GM20000 (cell line): Measurements from ENCODE around the gene EREG.

Experiments
- DNase-seq: peaks from one replicate; pipeline ENCODE4 v3.0.0; 2012; ENCODE audit warnings: low spot score
- TF ChIP-seq, protein P1 (sequence below): IDR thresholded peaks from 2 replicates; pipeline ENCODE4 v1.5.1; 2012; ENCODE audit warnings: mild to moderate bottlenecking, control low read depth; ENCODE audit errors: extremely low read depth, missing control alignments

Gene EREG

DNA sequence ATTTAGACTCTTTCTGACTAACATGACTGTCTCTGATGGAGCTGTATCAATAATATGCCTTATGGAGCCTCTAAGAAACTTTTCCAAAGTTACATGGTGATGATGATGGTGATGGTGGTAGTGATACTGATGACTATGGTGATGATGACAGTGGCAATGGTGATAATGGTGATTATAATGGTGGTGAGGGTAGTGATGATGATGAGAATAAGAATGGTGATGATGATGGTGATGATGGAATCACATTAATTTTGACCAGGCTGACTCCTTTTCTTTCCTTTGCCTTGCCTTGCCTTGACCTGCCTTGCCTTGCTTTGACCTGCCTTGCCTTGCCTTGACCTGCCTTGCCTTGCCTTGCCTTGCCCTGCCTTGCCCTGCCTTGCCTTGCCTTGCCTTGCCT is 48.3 kb downstream of the EREG start:
- TF ChIP-seq, protein P1, sequence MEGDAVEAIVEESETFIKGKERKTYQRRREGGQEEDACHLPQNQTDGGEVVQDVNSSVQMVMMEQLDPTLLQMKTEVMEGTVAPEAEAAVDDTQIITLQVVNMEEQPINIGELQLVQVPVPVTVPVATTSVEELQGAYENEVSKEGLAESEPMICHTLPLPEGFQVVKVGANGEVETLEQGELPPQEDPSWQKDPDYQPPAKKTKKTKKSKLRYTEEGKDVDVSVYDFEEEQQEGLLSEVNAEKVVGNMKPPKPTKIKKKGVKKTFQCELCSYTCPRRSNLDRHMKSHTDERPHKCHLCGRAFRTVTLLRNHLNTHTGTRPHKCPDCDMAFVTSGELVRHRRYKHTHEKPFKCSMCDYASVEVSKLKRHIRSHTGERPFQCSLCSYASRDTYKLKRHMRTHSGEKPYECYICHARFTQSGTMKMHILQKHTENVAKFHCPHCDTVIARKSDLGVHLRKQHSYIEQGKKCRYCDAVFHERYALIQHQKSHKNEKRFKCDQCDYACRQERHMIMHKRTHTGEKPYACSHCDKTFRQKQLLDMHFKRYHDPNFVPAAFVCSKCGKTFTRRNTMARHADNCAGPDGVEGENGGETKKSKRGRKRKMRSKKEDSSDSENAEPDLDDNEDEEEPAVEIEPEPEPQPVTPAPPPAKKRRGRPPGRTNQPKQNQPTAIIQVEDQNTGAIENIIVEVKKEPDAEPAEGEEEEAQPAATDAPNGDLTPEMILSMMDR, result no peak
- DNase-seq, result no peak

GRCh38 chr4:74414149-74414809 is 49.3 kb downstream of the EREG start:
- TF ChIP-seq, protein P1, result no peak
- no peak for DNase-seq

- no peak for DNase-seq
- TF ChIP-seq, protein P1, result no peak
Observed at GRCh38 chr4:74415602-74416300, 50.8 kb downstream of the EREG start.

- TF ChIP-seq, protein P1, result no peak
- DNase-seq, result no peak
Observed at GRCh38 chr4:74418063-74418670, 53.2 kb downstream of the EREG start.

DNA sequence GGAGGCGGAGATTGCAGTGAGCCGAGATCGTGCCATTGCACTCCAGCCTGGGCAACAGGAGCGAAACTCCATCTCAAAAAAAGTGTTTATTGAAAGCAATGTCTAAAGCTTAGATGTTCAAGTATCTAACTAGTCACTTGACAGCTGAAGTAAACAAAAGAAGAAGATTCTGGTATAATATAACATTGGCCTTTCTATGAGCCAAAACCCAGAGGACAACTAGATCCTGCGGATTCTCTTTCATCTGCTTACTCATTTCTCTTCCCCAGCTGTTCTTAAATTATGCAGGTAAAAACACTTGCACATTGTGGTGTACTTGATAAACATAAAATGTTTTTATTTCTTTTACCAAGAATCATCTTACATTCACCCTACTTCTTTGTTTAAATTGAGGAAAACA is 55.9 kb downstream of the EREG start:
- DNase-seq, result no peak
- TF ChIP-seq, protein P1, result no peak

DNA sequence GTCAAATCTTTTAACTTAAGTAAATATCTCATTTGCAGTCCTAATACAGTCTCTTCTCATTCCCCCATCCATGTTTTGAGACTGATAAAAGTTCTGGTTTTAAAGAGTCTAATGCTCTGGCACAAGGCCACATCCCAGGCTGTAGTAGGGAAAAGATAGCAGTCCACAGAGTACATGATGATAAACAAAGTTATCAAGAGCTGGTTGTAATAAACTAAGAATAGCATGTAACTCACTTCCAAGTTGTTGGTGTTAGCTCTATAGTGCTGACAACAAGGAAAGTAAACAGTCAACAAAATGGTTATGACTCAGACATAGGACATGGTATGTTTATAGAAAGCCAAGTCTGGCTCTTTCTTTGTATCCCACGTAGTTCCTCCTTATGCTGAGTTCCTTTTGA is 58.2 kb downstream of the EREG start:
- DNase-seq, result no peak
- TF ChIP-seq, protein P1, result no peak

DNA sequence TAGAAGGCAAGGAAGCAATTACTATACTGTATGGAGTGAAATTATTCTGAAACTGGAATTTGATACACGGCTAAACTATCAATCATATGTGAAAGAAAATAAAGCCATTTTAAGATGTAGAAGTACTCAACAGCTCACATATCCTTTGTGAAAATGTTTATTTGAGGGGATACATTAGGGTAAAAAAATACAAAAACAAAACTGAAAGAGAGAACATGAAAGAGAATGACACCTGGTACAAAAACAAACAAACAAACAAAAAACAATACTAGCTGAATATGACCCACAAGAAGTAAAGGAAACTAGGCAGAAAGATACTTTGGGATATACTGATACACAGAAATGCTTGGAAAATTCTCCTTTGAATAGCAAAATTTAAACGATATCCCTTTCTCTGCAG is 59.2 kb downstream of the EREG start:
- no peak for DNase-seq
- TF ChIP-seq, protein P1, result no peak
